ENCODE data around the gene FER.

Gene FER

DNA sequence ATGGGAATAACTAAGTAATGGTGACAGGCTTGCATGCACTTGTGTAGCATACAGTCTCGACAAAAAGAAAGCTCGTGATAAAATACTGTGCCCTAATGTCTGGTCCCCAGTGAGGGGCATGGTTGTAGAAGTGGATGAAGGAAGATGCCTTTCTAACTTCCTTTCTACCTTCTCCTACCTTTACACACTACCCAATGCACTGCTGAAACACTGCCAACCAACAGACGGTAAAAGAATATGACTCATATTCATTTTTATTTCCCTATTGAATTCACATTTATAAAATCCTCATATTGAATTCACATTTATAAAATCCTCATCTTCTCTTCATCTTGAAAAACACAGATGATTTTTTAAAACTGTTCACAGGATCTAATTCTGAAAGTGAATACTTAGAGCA, 439.1 kb downstream of the FER start:
- no peak overlapping the region for H3K4me3 ChIP-seq (ENCODE audit: low read depth, low read length)
- POLR2A ChIA-PET = no interaction called here
- CTCF ChIA-PET = no interaction called here

GRCh38 chr5:109191153-109191558, 443.5 kb downstream of the FER start:
- no peak overlapping the region for H3K27ac ChIP-seq (ENCODE audit: extremely low read depth, low read depth, low read length)
- H3K4me3 ChIP-seq (ENCODE audit: low read depth, low read length) = no peak overlapping the region
- no peaks in the 10 kb centered on the region for H3K9me3 ChIP-seq (ENCODE audit: control insufficient read depth, insufficient read depth, low read depth, low read length)
- ChIA-PET CTCF (no interaction called here), POLR2A (no interaction called here)
- TF ChIP-seq ZNF677 (tag by site-specific recombination; IDR thresholded peaks at IDR 0.05) (no peak), ZNF140 (tag by site-specific recombination; IDR thresholded peaks at IDR 0.05) (no peak), KLF10 (tag by site-specific recombination; IDR thresholded peaks at IDR 0.05) (0 out of 2 replicates have a peak, but pooled peaks have one; percentile 42), MZF1 (tag by site-specific recombination; IDR thresholded peaks at IDR 0.05; ENCODE audit: borderline replicate concordance) (no peak), PRDM6 (tag by site-specific recombination; IDR thresholded peaks at IDR 0.05) (peak; percentile 67), SP7 (tag by site-specific recombination; IDR thresholded peaks at IDR 0.05) (peak; percentile 65), ZNF248 (tag by site-specific recombination; IDR thresholded peaks at IDR 0.05) (no peak), ZNF560 (tag by site-specific recombination; IDR thresholded peaks at IDR 0.05; ENCODE audit: borderline replicate concordance) (no peak), PRDM10 (tag by site-specific recombination; IDR thresholded peaks at IDR 0.05) (0 out of 2 replicates have a peak, but pooled peaks have one; percentile 36), ZNF510 (tag by site-specific recombination; IDR thresholded peaks at IDR 0.05; ENCODE audit: insufficient replicate concordance) (no peak), ZBTB11 (tag by site-specific recombination; conservative IDR thresholded peaks at IDR 0.05; ENCODE audit: low read depth) (no peak), ZEB2 (tag by site-specific recombination; IDR thresholded peaks at IDR 0.05) (0 out of 2 replicates have a peak, but pooled peaks have one; percentile 15), KLF1 (tag by site-specific recombination; IDR thresholded peaks at IDR 0.05) (0 out of 2 replicates have a peak, but pooled peaks have one; percentile 13), GLIS2 (tag by site-specific recombination; IDR thresholded peaks at IDR 0.05) (no peak), ZNF324 (tag by site-specific recombination; IDR thresholded peaks at IDR 0.05) (no peak)
- TF ChIP-seq, protein P1, sequence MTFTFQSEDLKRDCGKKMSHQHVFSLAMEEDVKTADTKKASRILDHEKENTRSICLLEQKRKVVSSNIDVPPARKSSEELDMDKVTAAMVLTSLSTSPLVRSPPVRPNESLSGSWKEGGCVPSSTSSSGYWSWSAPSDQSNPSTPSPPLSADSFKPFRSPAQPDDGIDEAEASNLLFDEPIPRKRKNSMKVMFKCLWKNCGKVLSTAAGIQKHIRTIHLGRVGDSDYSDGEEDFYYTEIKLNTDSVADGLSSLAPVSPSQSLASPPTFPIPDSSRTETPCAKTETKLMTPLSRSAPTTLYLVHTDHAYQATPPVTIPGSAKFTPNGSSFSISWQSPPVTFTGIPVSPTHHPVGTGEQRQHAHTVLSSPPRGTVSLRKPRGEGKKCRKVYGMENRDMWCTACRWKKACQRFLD (tag by site-specific recombination; IDR thresholded peaks at IDR 0.05) = no peak
- H3K4me1 ChIP-seq (ENCODE audit: control insufficient read depth, insufficient read depth, low read length) = peaks cover 7% of the 10 kb centered on the region
- no peaks in the 10 kb centered on the region for H3K36me3 ChIP-seq (ENCODE audit: control insufficient read depth in 2 of 2, insufficient read depth in 1 of 2, low read length in 2 of 2)

More for the DNA sequence above, 439.1 kb downstream of the FER start:
- no peak for TF ChIP-seq ZNF433 (tag by site-specific recombination; IDR thresholded peaks at IDR 0.05; ENCODE audit: low read depth)
- TF ChIP-seq ZNF48 (tag by site-specific recombination; IDR thresholded peaks at IDR 0.05) = no peak
- no peak for TF ChIP-seq ZBTB48 (tag by site-specific recombination; IDR thresholded peaks at IDR 0.05)
- TF ChIP-seq, protein P2, sequence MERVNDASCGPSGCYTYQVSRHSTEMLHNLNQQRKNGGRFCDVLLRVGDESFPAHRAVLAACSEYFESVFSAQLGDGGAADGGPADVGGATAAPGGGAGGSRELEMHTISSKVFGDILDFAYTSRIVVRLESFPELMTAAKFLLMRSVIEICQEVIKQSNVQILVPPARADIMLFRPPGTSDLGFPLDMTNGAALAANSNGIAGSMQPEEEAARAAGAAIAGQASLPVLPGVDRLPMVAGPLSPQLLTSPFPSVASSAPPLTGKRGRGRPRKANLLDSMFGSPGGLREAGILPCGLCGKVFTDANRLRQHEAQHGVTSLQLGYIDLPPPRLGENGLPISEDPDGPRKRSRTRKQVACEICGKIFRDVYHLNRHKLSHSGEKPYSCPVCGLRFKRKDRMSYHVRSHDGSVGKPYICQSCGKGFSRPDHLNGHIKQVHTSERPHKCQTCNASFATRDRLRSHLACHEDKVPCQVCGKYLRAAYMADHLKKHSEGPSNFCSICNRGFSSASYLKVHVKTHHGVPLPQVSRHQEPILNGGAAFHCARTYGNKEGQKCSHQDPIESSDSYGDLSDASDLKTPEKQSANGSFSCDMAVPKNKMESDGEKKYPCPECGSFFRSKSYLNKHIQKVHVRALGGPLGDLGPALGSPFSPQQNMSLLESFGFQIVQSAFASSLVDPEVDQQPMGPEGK (tag by site-specific recombination; IDR thresholded peaks at IDR 0.05) = no peak
- no peak for TF ChIP-seq TRIM28 (IDR thresholded peaks at IDR 0.05; ENCODE audit: borderline replicate concordance, low read length)
- no peak for TF ChIP-seq ZNF677 (tag by site-specific recombination; IDR thresholded peaks at IDR 0.05)
- TF ChIP-seq, protein P3, sequence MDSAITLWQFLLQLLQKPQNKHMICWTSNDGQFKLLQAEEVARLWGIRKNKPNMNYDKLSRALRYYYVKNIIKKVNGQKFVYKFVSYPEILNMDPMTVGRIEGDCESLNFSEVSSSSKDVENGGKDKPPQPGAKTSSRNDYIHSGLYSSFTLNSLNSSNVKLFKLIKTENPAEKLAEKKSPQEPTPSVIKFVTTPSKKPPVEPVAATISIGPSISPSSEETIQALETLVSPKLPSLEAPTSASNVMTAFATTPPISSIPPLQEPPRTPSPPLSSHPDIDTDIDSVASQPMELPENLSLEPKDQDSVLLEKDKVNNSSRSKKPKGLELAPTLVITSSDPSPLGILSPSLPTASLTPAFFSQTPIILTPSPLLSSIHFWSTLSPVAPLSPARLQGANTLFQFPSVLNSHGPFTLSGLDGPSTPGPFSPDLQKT (IDR thresholded peaks at IDR 0.05; ENCODE audit: borderline replicate concordance, low read depth, low read length) = no peak
- Histone ChIP-seq H3K9me3 (ENCODE audit: control insufficient read depth, insufficient read depth, low read depth, low read length) (no peaks in the 10 kb centered on the region), H3K36me3 (ENCODE audit: control insufficient read depth in 2 of 2, insufficient read depth in 1 of 2, low read length in 2 of 2) (no peaks in the 10 kb centered on the region; a peak in 1 of 3 replicates), H3K4me1 (ENCODE audit: control insufficient read depth, insufficient read depth, low read length) (peaks cover 7% of the 10 kb centered on the region), H3K27ac (ENCODE audit: extremely low read depth, low read depth, low read length) (no peak overlapping the region)
